ENCODE data around the gene KRTAP10-7. TPM values are rescaled to one million over a fixed set of nuclear protein-coding genes. Genes with fewer than 3 reads are reported as not detected.
"Not testable (repeated sequence)": the region's sequence is repeated elsewhere in the genome, so short reads cannot be mapped to it uniquely, and the experiment has no call there.

KRTAP10-7 gene
- total and polyA plus RNA-seq, 2 donors (not counting 1 experiment from before 2014, with no cell fraction given) = not detected

GRCh38 chr21:44571844-44572782 lies 28.3 kb upstream of the KRTAP10-7 start:
- Histone ChIP-seq H3K36me3 (ENCODE audit: control insufficient read depth, insufficient read depth, low read length) (no peaks in the 10 kb centered on the region), H3K9ac (ENCODE audit: insufficient read depth, low read length) (no peak overlapping the region), H3K4me2 (ENCODE audit: extremely low read depth, insufficient read depth, low read length) (no peak overlapping the region), H3K27ac (ENCODE audit: insufficient read depth, low read length) (no peak overlapping the region), H4K20me1 (ENCODE audit: control insufficient read depth, extremely low read depth, insufficient read depth, low read length) (no peaks in the 10 kb centered on the region), H3K4me1 (ENCODE audit: control insufficient read depth, extremely low read depth, insufficient read depth, low read length) (no peaks in the 10 kb centered on the region), H3K27me3 (ENCODE audit: control insufficient read depth, insufficient read depth, low read length) (no peaks in the 10 kb centered on the region), H3K79me2 (ENCODE audit: control insufficient read depth, insufficient read depth, low read length) (no peaks in the 10 kb centered on the region), H2AFZ (ENCODE audit: low read length) (no peak overlapping the region), H3K4me3 (replicated peaks in 1 of 4; ENCODE audit: control extremely low read depth in 1 of 4, insufficient read depth in 1 of 4, low read depth in 3 of 4, low read length in 4 of 4) (no peak overlapping the region), H3K9me3 (ENCODE audit: control insufficient read depth, insufficient read depth, low read depth, low read length) (no peaks in the 10 kb centered on the region)
- DNase-seq (ENCODE audit: low read depth in 2 of 2) = no peak
- TF ChIP-seq EZH2 (IDR thresholded peaks at IDR 0.05; ENCODE audit: low read length, missing control alignments) (no peak), CTCF (conservative IDR thresholded peaks at IDR 0.05 in 1 of 2, IDR thresholded peaks at IDR 0.05 in 1 of 2; ENCODE audit: low read depth in 1 of 2, low read length in 2 of 2) (no peak)

GRCh38 chr21:44572959-44573583 lies 27.3 kb upstream of the KRTAP10-7 start:
- TF ChIP-seq EZH2 (IDR thresholded peaks at IDR 0.05; ENCODE audit: low read length, missing control alignments) (no peak), CTCF (conservative IDR thresholded peaks at IDR 0.05 in 1 of 2, IDR thresholded peaks at IDR 0.05 in 1 of 2; ENCODE audit: low read depth in 1 of 2, low read length in 2 of 2) (no peak)
- DNase-seq (ENCODE audit: low read depth in 2 of 2) = peak in 1 of 2 donors; percentile 12

GRCh38 chr21:44573630-44574456 lies 26.6 kb upstream of the KRTAP10-7 start, which contains the start of gene KRTAP10-4:
TSS of gene KRTAP10-4 (plus strand) at chr21:44573729. CDS start at chr21:44573759, 30 bp downstream.
- H4K20me1 ChIP-seq (ENCODE audit: control insufficient read depth, extremely low read depth, insufficient read depth, low read length); H3K4me3 ChIP-seq (replicated peaks in 1 of 4; ENCODE audit: control extremely low read depth in 1 of 4, insufficient read depth in 1 of 4, low read depth in 3 of 4, low read length in 4 of 4); H2AFZ ChIP-seq (ENCODE audit: low read length); H3K27me3 ChIP-seq (ENCODE audit: control insufficient read depth, insufficient read depth, low read length); H3K9ac ChIP-seq (ENCODE audit: insufficient read depth, low read length); H3K27ac ChIP-seq (ENCODE audit: insufficient read depth, low read length); H3K79me2 ChIP-seq (ENCODE audit: control insufficient read depth, insufficient read depth, low read length); H3K4me2 ChIP-seq (ENCODE audit: extremely low read depth, insufficient read depth, low read length); DNase-seq (ENCODE audit: low read depth in 2 of 2); H3K9me3 ChIP-seq (ENCODE audit: control insufficient read depth, insufficient read depth, low read depth, low read length); H3K36me3 ChIP-seq (ENCODE audit: control insufficient read depth, insufficient read depth, low read length); H3K4me1 ChIP-seq (ENCODE audit: control insufficient read depth, extremely low read depth, insufficient read depth, low read length): not testable (repeated sequence)

More at GRCh38 chr21:44572959-44573583, 27.3 kb upstream of the KRTAP10-7 start:
- H3K4me3 ChIP-seq (replicated peaks in 1 of 4; ENCODE audit: control extremely low read depth in 1 of 4, insufficient read depth in 1 of 4, low read depth in 3 of 4, low read length in 4 of 4) = no peak overlapping the region
- no peak overlapping the region for H2AFZ ChIP-seq (ENCODE audit: low read length)
- no peak overlapping the region for H3K9ac ChIP-seq (ENCODE audit: insufficient read depth, low read length)
- no peaks in the 10 kb centered on the region for H3K4me1 ChIP-seq (ENCODE audit: control insufficient read depth, extremely low read depth, insufficient read depth, low read length)
- H3K4me2 ChIP-seq (ENCODE audit: extremely low read depth, insufficient read depth, low read length) = no peak overlapping the region
- H3K9me3 ChIP-seq (ENCODE audit: control insufficient read depth, insufficient read depth, low read depth, low read length) = no peaks in the 10 kb centered on the region
- no peaks in the 10 kb centered on the region for H3K79me2 ChIP-seq (ENCODE audit: control insufficient read depth, insufficient read depth, low read length)
- no peak overlapping the region for H3K27ac ChIP-seq (ENCODE audit: insufficient read depth, low read length)
- no peaks in the 10 kb centered on the region for H4K20me1 ChIP-seq (ENCODE audit: control insufficient read depth, extremely low read depth, insufficient read depth, low read length)
- no peaks in the 10 kb centered on the region for H3K36me3 ChIP-seq (ENCODE audit: control insufficient read depth, insufficient read depth, low read length)
- H3K27me3 ChIP-seq (ENCODE audit: control insufficient read depth, insufficient read depth, low read length) = no peaks in the 10 kb centered on the region
